HG03095 (cell line): ENCODE measurements around the gene PARN.
A peak's percentile ranks its signal among the peaks of the same experiment; 100 is the strongest.
"Not testable (repeated sequence)": the region's sequence is repeated elsewhere in the genome, so short reads cannot be mapped to it uniquely, and the experiment has no call there.

Source experiments
- ATAC-seq: cut with Tn5 transposase; IDR thresholded peaks from one replicate; pipeline ENCODE4 v1.9.1; 2021; ENCODE audit warnings: moderate library complexity; ENCODE audit not compliant: unreplicated experiment

PARN gene

DNA sequence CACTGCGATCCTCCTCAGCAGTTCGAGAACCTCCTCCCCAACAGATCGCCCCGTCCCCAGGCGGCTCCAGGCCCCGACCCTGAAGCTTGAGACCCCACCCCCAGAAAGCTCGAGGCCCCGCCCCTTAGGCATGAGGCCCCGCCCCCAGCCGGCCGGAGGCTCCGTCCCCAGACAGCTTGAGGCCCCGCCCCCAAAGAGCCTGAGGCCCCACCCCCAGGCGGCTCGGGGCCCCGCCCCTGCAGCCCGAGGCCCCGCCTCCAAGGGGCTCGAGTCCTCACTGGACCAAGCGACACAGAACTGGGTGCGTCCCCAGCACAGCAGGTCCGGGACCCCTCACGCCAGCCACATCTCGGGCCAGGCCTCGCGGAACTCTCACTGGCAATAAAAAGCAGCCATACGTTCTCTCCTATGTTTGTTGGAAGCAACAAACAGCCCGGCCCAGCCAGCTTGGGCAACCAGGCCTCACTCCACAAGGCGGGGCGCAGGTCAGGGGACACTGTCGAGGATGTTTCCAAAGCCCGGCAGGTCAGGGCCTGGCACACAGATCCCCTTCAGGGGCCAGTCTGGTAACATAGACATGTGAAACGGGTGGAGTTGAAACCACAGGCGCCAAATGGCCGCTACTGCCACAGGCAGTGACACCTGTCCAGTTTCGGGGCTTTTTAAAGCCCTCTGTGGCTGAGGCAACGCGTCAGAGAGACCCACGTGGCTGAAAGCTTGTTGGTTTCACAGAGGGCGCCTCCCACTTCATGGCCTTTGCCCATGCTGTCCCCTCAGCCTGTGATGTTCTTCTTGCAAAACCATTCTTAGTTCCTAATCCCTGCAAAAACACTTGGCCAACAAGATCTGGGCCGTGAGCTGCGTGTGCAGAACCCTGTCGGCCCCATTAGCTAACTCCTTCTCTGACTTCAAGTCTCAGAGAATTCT is 224.2 kb downstream of the PARN start:
- peak; percentile 86 for ATAC-seq

DNA sequence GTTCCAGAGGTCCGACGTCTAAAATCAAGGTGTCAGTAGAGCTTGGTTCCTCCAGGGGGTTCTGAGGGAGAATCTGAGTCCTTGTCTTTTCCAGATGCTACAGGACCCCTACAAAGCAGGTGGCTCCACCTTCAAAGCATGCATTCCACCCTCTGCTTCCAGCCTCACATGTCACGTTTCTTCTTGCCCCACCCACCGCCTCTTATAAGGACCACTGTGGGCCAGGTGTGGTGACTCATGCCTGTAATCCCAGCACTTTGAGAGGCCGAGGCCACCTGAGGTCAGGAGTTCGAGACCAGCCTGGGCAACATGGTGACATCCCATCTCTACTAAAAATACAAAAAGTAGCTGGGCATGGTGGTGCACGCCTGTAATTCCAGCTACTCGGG is 227.1 kb downstream of the PARN start:
- ATAC-seq = not testable (repeated sequence)

DNA sequence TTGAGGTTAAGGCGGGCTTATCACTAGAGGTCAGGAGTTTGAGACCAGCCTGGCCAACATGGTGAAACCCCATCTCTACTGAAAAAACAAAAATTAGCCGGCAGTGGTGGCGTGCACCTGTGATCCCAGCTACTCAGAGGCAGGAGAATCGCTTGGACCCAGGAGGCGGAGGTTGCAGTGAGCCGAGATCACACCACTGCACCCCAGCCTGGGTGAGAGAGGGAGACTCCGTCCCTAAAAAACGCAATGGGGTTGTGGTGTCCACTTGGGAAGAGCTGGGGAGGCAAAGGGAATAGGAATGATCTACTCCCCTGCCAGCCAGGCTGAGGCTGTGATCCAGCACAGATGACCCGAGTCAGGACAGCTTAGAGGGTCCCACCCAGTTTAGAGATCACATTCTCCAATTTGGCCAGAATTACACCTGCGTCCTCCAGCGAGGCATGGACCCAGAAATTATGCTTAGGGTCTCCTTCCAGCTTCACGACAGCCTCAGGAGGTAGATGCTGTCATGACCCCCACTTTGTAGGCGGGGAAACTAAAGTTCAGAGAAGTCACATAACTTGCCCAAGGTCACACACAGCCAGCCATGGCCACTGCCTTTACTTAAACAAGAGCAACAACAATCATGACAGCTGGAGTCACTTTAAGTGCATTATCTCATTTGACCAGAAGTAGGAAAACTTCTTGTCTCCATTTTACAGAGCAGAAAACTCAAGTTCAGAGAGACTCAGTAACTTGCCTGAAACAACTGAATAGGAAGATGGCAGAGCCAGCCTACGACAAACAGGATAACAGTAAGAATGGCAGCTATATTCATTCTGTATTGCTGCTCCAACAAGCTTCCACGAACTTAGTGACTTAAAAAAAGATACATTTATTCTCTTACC is 227.7 kb downstream of the PARN start:
- ATAC-seq = not testable (repeated sequence)

DNA sequence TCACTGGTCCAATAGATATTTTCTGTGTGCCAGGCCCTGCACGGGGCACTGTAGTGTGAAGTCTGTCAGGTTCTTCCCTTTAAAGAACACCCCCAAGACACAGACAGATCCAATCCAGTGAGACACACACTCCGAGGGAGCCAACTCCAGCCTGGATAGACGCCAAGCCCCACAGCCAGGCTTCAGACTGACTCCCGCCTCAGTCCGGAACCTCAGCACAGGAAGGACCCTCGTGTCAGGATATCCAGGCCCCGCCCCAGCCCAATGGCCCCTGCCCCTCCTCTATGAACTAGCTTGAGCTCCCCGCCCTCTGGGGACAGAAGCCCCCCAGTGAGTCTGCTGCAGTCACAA is 228.4 kb downstream of the PARN start:
- ATAC-seq = not testable (repeated sequence)

DNA sequence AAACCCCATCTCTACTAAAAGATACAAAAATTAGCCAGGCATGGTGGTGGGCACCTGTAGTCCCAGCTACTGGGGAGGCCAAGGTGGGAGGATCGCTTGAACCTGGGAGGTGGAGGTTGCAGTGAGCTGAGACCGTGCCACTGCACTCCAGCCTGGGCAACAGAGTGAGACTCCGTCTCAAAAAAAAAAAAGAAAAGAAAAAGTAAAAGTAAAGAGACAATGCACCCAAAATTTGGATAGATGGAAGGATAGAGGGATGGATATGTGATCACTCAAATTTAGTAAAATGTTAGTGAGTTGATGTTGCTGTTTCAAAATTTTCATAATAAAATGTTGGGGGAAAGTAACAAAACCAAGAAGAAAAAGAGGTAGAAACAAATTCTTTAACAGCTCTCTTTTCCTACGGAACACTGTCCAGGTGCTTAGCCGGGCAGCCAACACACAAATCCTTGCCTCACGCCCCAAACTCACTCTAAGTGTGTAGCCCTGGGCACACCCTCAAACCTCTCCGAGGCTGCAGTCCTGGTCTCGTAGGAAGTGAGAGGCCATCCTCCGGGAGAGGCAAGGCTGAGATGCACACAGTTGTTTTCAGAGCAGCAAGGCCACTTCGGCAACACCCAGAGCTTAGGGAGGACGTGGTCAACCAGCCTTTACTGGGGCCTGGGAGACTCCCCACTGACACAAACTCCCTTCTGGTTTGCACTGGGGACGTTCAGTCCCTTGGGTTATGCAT is 228.9 kb downstream of the PARN start:
- not testable (repeated sequence) for ATAC-seq

DNA sequence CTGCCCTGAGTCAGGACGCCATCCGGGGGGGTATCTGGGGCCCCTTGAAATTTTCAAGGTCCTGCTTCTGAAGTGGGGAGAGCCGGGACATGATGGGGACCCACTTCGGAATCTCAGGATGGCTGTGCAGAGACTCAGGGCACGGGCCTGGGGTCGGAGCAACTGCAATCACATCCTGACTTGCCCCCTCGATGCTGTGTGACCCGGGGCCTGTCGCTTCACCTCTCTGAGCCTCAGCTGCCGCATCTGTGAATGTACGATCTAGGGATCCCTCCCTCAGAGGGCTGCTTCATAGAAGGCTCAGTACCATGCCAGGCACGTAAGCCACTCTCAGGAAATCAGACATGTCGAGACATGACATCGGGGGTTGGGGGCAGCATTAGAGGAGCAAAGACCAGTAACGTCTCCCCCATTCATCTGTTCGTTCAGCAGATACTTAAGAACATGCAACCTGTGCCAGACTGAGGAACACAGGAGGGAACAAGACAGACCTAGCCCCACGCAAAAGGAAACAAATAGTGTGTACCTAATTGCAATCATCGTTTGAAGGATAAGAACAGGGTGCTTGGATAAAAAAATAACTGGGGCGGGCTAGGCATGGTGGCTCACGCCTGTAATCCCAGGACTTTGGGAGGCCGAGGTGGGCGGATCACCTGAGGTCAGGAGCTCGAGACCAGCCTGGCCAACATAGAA is 229.6 kb downstream of the PARN start:
- ATAC-seq = no peak

DNA sequence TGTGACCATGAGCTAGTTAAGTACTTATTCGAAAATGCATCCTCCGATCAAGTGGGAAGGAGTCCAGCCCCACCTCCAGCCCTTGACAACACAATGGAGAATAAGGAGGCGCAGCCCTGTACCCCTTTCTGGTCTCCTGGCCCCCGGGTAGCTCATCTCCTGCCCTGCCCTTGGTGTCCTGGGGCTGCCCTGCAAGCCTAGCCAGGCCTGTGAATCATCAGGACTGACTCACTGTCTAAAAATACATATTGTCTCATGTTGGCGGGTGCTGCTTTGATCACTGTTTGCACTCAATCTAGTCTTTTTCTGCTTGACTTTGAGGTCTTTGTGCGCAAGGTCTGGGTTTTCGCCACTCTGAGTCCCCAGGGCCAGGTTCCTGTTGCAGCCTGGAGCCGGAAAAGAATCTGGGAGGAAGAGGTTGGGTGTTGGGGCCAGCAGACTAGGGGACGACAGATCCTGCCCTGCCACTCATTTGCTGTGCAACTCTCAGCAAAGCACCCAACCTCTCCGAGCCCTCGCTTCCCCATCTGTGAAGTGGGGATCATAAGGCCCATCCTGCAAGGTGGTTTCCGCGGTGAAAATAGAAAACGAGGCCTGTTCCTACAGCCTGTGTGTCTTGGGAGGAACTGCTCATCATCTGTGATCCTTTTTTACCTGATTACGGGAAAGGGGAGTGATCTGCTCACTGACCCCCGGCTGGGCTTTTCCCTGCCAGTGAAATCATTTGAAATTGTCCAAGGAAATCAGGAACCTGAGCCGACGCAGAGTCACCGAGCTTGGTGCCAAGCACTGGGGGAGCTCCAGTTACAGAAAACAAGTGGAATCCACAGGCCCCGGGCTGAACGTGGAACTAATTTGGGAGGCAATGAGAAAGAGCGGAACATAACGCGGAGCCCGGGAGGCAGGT is 230.4 kb downstream of the PARN start:
- peak; percentile 60 for ATAC-seq

DNA sequence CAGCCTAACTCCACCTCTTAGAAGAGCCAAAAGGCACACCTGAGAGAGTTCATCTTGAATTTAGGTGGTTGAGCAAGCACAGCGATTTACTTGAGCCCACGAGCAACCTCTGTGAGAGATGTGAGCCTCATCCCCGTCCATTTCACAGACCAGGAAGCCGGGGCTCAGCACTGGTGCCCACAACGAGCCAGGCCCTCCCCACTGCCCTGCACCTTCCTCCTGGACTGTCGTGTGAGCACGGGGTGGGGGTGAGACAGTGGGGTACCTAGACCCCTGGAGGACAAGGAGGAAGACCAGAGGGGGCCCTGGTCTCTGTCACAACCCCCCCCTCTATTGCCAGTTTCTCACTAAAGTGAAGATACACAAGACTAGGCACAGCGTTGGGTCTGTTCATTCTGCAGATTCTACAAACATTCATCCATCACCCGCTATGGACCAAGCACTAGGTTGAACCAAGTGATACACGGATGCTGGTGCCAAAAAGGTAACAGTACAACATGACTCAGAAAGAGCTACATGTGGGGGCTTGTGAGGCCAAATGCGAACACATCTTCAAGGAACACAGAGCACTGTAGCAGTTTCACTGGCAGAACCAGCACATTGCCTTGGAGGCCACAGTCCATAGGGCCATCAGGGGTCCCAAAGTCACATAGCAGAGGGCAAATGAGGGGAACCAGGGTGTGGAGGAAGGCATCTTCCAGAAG is 231.9 kb downstream of the PARN start:
- no peak for ATAC-seq

DNA sequence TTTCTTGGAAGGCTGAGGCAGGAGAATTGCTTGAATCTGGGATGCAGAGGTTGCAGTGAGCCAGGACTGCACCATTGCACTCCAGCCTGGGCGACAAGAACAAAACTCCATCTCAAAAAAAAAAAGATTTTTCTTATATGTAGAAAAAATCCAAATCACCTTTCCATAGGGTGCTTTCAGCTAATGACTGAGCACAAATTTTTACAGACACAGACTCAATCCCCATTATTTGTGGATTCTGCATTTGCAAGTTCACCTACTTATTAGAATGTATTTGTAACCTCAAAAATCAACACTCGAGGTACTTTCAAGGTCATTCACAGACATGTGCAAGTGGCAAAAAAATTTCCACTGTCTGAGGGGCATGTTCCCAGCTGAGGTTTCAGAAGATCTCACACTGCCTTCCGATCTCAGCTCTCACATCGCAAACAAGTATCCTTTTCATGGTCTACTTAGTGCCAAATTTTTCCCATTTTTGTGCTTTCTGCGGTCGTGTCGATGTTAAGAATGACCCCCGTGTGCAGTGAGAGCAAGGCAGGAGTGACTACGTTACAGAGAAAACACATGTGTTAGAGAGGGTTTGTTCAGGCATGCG is 234.3 kb downstream of the PARN start:
- not testable (repeated sequence) for ATAC-seq

DNA sequence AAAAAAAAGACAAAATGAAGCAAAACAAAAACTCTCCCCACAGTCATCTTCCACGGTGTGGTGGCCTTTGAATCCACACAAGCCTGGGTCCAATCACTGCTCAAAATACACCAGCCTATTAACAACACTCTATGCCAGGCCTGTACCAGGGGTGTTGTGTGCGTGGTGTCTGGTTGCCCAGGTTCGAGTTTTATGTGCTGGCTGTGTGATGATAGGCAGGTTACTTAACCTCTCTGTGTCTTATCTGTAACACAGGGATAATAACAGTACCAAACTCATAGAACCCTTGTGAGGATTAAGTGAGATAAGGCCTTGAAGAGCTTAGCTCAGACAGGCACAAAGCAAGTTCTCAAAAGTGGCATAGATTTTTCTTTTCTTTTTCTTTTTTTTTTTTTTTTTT is 235.2 kb downstream of the PARN start:
- no peak for ATAC-seq

DNA sequence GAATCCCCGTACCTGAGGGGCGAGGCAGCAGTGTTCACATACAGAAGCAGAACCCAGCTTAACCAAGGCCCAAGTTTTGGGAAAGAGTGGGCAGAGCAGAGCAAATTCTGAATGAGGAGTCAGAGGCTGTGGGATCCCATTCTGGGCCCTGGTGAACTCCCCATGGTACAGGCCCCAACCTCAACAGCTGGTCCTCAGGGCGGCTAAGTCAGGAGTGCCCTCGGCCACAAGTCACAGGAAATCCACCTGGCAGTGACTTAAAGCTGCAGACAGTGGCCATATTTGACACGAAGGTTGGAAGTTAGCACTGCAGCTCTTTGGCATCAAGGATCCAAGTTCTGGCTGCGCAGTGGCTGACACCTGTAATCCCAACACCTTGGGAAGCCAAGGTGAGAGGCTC is 237.1 kb downstream of the PARN start:
- no peak for ATAC-seq

DNA sequence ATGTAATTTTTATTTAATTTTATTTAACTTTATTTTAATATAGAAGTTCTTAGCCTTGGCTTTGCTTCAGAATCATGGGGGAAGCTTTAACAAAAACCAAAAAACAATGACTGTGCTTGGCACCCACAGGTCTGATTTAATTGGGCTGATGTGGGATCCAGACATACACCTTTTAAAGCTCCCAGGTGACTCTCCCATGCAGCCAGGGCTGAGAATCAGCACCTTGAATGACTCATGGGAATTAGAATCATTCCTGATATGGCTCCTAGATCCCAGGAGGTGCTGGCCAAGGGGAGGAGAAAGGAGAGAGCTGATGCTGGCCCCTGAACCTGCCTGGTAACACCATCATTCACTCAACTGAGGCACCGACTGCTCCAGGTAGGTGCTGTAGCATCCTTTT is 240.7 kb downstream of the PARN start:
- ATAC-seq = no peak

DNA sequence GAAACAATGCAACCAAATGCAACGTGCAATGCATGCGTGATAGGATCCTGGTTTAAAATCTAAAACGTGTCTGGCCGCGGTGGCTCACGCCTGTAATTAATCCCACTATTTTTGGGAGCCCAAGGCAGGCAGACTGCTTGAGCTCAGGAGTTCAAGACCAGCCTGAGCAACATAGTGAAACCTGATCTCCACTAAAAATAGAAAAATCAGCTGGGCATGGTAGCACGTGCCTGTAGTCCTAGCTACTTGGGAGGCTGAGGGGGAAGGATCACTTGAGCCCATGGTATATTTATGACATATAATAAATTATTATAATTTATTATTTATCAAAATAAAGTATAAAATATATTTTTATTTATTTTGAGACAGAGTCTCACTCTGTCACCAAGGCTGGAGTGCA is 241.8 kb downstream of the PARN start:
- no peak for ATAC-seq

DNA sequence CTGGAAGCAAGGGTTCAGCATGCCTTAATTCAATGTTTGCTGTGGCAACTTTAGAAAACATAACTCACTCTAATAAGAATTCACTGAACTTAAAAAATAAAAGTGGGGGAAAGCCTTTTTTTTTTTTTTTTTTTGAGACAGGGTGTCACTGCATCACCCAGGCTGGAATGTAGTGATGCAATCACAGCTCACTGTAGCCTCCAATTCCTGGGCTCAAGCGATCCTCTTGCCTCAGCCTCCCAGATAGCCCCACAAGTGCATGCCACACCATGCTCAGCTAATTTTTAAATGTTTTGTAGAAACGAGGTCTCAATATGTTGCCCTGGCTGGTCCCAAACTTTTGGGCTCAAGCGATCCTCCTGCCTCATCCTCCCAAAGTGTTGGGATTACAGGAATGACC is 243.9 kb downstream of the PARN start:
- ATAC-seq = no peak
